ENCODE results near the gene XRCC4. TPM values are rescaled to one million over a fixed set of nuclear protein-coding genes. Genes with fewer than 3 reads are reported as not detected.
"Not testable (repeated sequence)": the region's sequence is repeated elsewhere in the genome, so short reads cannot be mapped to it uniquely, and the experiment has no call there.

The XRCC4 gene
- polyA plus RNA-seq, 2 donors = 2.7 to 5.1 TPM

DNA sequence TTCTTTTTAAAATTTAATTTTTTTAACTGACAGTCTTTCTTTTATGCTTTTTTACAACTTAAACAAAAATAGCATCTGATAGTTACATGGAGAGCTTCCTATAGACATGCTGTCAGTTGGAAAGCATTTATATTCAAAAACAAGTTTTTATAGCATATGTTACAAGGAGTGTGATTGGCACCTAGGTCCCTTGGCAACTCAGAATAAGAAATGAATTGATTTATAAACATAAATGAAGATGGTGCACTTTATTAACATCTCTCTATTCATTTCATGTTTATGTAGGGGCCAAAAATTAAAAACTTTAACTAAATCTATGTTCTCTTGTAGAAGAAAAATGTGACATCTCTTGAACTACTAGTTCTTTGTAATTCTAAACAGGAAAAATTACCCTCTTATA, 153.2 kb downstream of the XRCC4 start:
- Histone ChIP-seq H3K27me3 (ENCODE audit: control insufficient read depth in 1 of 2, insufficient read depth in 2 of 2, low read length in 2 of 2) (no peaks in the 10 kb centered on the region), H3K4me1 (ENCODE audit: control insufficient read depth in 2 of 2, insufficient read depth in 2 of 2, low read length in 1 of 2) (no peaks in the 10 kb centered on the region), H3K27ac (ENCODE audit: low read depth in 2 of 2, low read length in 1 of 2) (no peak overlapping the region), H3K4me3 (ENCODE audit: low read depth in 1 of 2, low read length in 2 of 2) (no peak overlapping the region), H3K9me3 (ENCODE audit: control insufficient read depth in 2 of 2, insufficient read depth in 1 of 2, low read depth in 1 of 2, low read length in 1 of 2) (no peaks in the 10 kb centered on the region), H3K36me3 (ENCODE audit: control insufficient read depth in 2 of 2, insufficient read depth in 2 of 2, low read length in 1 of 2) (no peaks in the 10 kb centered on the region)

DNA sequence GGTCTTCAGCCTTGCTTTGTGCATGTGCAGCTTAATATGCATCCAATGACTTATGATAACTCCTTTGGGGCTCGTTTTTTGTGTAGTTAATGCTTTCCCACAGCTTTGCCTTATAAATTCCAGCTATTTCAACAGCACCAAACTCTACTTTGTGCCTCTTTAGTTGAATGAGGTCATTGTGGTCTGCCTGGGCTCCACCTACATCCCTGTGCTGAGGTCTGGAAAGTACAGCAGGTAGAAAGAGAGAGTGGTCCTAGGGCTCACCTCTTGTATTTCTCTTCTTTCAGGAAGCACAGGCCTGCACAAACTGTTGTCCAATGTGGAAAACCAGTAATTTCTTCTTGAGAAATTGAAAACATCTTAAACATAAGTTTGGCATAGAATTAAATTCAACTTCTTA, 167.2 kb downstream of the XRCC4 start:
- Histone ChIP-seq H3K9me3 (ENCODE audit: control insufficient read depth in 2 of 2, insufficient read depth in 1 of 2, low read depth in 1 of 2, low read length in 1 of 2) (peaks cover 0 to 2% of the 10 kb centered on the region in 2 donors), H3K27me3 (ENCODE audit: control insufficient read depth in 1 of 2, insufficient read depth in 2 of 2, low read length in 2 of 2) (no peaks in the 10 kb centered on the region), H3K36me3 (ENCODE audit: control insufficient read depth in 2 of 2, insufficient read depth in 2 of 2, low read length in 1 of 2) (no peaks in the 10 kb centered on the region), H3K4me1 (ENCODE audit: control insufficient read depth in 2 of 2, insufficient read depth in 2 of 2, low read length in 1 of 2) (no peaks in the 10 kb centered on the region), H3K4me3 (ENCODE audit: low read depth in 1 of 2, low read length in 2 of 2) (no peak overlapping the region), H3K27ac (ENCODE audit: low read depth in 2 of 2, low read length in 1 of 2) (no peak overlapping the region)
- WGBS, 2 donors = 79 to 88% methylated on average over 1 of the region's 1 CpG

DNA sequence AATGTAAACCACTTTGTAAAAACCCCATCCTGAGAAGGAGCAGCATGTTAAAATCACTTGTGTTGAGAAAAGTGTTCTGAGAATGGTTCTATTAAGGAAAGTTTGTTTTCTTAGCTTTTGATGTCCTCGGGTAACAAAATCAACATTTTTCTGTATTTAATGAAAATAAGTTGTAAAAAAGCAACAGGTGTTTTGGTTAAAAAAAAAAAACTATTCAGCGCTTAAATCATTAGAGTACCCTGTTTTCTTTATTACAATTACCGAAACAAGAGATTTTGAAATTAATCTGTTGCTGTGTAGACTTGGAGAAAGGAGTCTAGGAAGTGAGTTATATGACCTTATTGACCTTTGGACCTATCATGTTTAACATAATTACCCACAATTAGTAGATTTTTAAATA, 167.7 kb downstream of the XRCC4 start:
- 92% methylated on average over 3 of the region's 3 CpGs for WGBS, 2 donors
- H3K27me3 ChIP-seq (ENCODE audit: control insufficient read depth in 1 of 2, insufficient read depth in 2 of 2, low read length in 2 of 2) = no peaks in the 10 kb centered on the region
- H3K9me3 ChIP-seq (ENCODE audit: control insufficient read depth in 2 of 2, insufficient read depth in 1 of 2, low read depth in 1 of 2, low read length in 1 of 2) = peaks cover 0 to 2% of the 10 kb centered on the region in 2 donors
- H3K4me3 ChIP-seq (ENCODE audit: low read depth in 1 of 2, low read length in 2 of 2) = no peak overlapping the region
- no peaks in the 10 kb centered on the region for H3K36me3 ChIP-seq (ENCODE audit: control insufficient read depth in 2 of 2, insufficient read depth in 2 of 2, low read length in 1 of 2)
- no peaks in the 10 kb centered on the region for H3K4me1 ChIP-seq (ENCODE audit: control insufficient read depth in 2 of 2, insufficient read depth in 2 of 2, low read length in 1 of 2)
- H3K27ac ChIP-seq (ENCODE audit: low read depth in 2 of 2, low read length in 1 of 2) = no peak overlapping the region

DNA sequence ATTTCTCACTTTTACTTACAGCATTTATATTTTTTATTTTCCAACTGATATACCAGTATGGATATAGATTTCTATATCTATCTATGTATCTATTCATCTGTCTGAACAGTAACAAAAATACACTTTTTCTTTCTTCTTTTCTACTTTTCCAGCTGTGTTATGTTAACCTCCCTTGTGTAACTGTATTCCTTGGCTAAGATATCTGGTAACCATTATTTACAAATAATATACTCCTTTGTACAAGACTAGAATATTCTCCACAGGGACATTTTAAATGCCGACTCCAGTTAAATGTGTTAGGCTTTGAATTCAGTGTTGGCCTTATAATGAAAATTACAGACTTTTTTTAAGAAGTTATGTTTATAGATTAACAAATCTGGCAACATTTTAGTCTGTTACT, 168.7 kb downstream of the XRCC4 start:
- Histone ChIP-seq H3K4me1 (ENCODE audit: control insufficient read depth in 2 of 2, insufficient read depth in 2 of 2, low read length in 1 of 2) (no peaks in the 10 kb centered on the region), H3K9me3 (ENCODE audit: control insufficient read depth in 2 of 2, insufficient read depth in 1 of 2, low read depth in 1 of 2, low read length in 1 of 2) (peaks cover 0 to 2% of the 10 kb centered on the region in 2 donors), H3K4me3 (ENCODE audit: low read depth in 1 of 2, low read length in 2 of 2) (no peak overlapping the region), H3K27me3 (ENCODE audit: control insufficient read depth in 1 of 2, insufficient read depth in 2 of 2, low read length in 2 of 2) (no peaks in the 10 kb centered on the region), H3K27ac (ENCODE audit: low read depth in 2 of 2, low read length in 1 of 2) (no peak overlapping the region), H3K36me3 (ENCODE audit: control insufficient read depth in 2 of 2, insufficient read depth in 2 of 2, low read length in 1 of 2) (no peaks in the 10 kb centered on the region)
- 74 to 78% methylated on average over 1 of the region's 1 CpG for WGBS, 2 donors

DNA sequence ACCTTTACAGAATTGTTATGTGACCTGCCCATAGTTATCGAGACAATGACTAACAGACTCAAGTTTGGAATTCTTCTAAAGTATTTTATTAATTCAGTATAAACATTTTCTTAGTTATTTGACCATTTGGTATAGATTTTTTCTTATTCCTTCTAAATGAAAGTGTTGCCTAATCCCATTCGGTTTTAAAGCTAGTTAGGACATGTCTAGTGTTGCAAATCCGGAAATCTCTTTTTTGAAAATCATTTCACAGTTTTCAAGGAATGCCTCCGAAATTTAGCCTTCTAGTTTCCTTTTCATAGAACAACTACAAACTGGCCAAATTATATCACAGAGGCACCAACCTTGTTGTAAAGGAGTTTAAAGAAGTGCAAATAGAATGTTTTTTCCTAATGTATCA, 171.8 kb downstream of the XRCC4 start:
- Histone ChIP-seq H3K27me3 (ENCODE audit: control insufficient read depth in 1 of 2, insufficient read depth in 2 of 2, low read length in 2 of 2) (no peaks in the 10 kb centered on the region), H3K36me3 (ENCODE audit: control insufficient read depth in 2 of 2, insufficient read depth in 2 of 2, low read length in 1 of 2) (no peaks in the 10 kb centered on the region), H3K4me3 (ENCODE audit: low read depth in 1 of 2, low read length in 2 of 2) (peak overlapping the region in 1 of 2 donors; percentile 2), H3K4me1 (ENCODE audit: control insufficient read depth in 2 of 2, insufficient read depth in 2 of 2, low read length in 1 of 2) (no peaks in the 10 kb centered on the region), H3K9me3 (ENCODE audit: control insufficient read depth in 2 of 2, insufficient read depth in 1 of 2, low read depth in 1 of 2, low read length in 1 of 2) (peaks cover 0 to 2% of the 10 kb centered on the region in 2 donors), H3K27ac (ENCODE audit: low read depth in 2 of 2, low read length in 1 of 2) (no peak overlapping the region)
- WGBS, 2 donors = 48 to 76% methylated on average over 4 of the region's 4 CpGs

DNA sequence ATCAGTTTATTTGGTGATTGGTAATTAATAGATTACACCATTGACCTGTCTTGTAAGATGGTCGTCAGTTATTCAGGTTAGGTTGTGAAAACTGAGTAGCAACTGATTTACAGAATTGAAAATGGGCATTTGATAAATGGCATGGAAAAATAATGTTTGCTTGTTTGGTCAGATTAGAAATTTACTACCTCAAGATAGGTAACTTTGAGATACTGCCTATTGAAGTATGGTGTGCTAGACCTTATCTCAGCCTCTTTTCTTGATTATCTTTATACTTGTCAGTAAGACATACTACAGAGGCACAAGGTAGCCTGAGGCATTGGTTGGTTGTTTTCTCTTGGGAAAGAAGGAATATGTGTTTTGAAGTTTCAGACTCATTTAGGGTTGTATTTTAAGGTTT, 174.5 kb downstream of the XRCC4 start:
- 75 to 93% methylated on average over 1 of the region's 1 CpG for WGBS, 2 donors
- H3K27ac ChIP-seq (ENCODE audit: low read depth in 2 of 2, low read length in 1 of 2) = no peak overlapping the region
- H3K4me1 ChIP-seq (ENCODE audit: control insufficient read depth in 2 of 2, insufficient read depth in 2 of 2, low read length in 1 of 2) = no peaks in the 10 kb centered on the region
- H3K27me3 ChIP-seq (ENCODE audit: control insufficient read depth in 1 of 2, insufficient read depth in 2 of 2, low read length in 2 of 2) = no peaks in the 10 kb centered on the region
- H3K9me3 ChIP-seq (ENCODE audit: control insufficient read depth in 2 of 2, insufficient read depth in 1 of 2, low read depth in 1 of 2, low read length in 1 of 2) = peaks cover 0 to 2% of the 10 kb centered on the region in 2 donors
- no peak overlapping the region for H3K4me3 ChIP-seq (ENCODE audit: low read depth in 1 of 2, low read length in 2 of 2)
- no peaks in the 10 kb centered on the region for H3K36me3 ChIP-seq (ENCODE audit: control insufficient read depth in 2 of 2, insufficient read depth in 2 of 2, low read length in 1 of 2)

DNA sequence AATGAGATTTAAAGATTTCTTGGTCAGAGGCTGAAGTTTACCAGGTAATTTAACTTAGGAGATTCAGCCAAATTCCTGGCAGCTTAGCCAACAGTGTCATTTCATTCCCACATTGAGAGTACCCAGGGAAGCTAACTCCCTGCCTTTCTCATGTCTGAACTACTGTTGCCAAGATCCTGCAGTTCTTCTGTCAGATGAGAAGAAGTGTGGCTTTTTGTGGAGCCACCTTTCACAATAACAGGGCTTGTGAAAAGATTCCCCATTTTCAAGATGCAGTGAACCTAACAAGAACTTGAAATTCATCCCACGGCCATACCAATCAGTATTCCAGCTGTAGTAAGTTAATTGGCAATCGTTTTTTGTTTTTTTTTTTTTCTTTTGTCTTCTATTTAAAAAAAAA, 176.4 kb downstream of the XRCC4 start:
- H3K9me3 ChIP-seq (ENCODE audit: control insufficient read depth in 2 of 2, insufficient read depth in 1 of 2, low read depth in 1 of 2, low read length in 1 of 2) = no peaks in the 10 kb centered on the region
- no peaks in the 10 kb centered on the region for H3K36me3 ChIP-seq (ENCODE audit: control insufficient read depth in 2 of 2, insufficient read depth in 2 of 2, low read length in 1 of 2)
- H3K4me1 ChIP-seq (ENCODE audit: control insufficient read depth in 2 of 2, insufficient read depth in 2 of 2, low read length in 1 of 2) = no peaks in the 10 kb centered on the region
- H3K27ac ChIP-seq (ENCODE audit: low read depth in 2 of 2, low read length in 1 of 2) = no peak overlapping the region
- 56 to 61% methylated on average over 2 of the region's 2 CpGs for WGBS, 2 donors
- no peak overlapping the region for H3K4me3 ChIP-seq (ENCODE audit: low read depth in 1 of 2, low read length in 2 of 2)
- H3K27me3 ChIP-seq (ENCODE audit: control insufficient read depth in 1 of 2, insufficient read depth in 2 of 2, low read length in 2 of 2) = no peaks in the 10 kb centered on the region

DNA sequence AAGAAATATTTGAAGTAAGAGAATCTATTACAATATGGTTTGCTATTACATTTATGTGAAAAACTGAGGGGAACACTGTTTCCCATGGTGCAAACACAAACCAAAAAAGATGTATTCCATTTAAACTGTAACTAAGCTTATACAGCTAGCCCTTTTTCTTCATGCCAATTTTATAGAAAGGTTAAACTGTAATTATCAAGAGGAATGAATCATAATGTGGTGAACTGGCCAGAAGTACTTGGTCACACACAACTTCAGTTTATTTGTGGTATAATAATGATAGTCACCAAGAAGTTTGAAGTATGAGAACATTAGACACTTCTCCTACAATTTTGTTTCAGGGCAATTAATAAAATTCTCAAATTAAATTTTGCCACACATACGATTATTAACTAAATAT, 177.9 kb downstream of the XRCC4 start:
- Histone ChIP-seq H3K4me3 (ENCODE audit: low read depth in 1 of 2, low read length in 2 of 2) (no peak overlapping the region), H3K27ac (ENCODE audit: low read depth in 2 of 2, low read length in 1 of 2) (no peak overlapping the region), H3K4me1 (ENCODE audit: control insufficient read depth in 2 of 2, insufficient read depth in 2 of 2, low read length in 1 of 2) (no peaks in the 10 kb centered on the region), H3K9me3 (ENCODE audit: control insufficient read depth in 2 of 2, insufficient read depth in 1 of 2, low read depth in 1 of 2, low read length in 1 of 2) (no peaks in the 10 kb centered on the region), H3K36me3 (ENCODE audit: control insufficient read depth in 2 of 2, insufficient read depth in 2 of 2, low read length in 1 of 2) (no peaks in the 10 kb centered on the region), H3K27me3 (ENCODE audit: control insufficient read depth in 1 of 2, insufficient read depth in 2 of 2, low read length in 2 of 2) (no peaks in the 10 kb centered on the region)
- 53 to 65% methylated on average over 1 of the region's 1 CpG for WGBS, 2 donors

DNA sequence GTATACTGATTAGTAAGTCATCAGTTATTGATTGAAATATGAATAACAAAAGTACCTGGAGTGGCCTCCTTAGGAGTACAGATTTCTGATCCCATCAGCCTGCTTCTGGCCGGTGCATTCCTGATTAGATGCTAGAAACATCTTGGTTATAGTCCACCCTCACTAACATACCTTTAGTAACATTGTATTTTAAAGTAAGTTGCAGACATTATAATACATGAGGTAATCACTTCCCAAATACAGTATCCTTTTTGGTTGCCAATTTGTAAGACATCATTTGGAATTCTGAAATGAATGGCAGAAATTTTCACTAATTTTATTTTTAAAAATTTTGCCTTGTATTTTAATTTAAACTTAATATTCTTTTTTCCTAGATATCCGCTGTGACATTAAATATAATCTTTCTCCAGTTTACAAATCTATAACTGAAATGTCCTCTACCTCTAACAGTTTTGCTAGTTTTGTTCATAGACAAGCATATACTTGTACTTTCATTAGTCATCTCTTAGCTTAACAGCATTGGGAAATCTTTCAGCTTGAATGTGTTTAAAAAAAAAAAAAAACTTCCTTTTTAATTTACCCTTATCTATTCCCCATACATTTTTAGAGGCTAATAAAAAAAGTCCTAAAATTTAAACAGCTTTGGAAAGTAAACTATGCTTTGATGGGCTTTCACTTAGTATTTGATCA, 178.9 kb downstream of the XRCC4 start:
- H3K4me1 ChIP-seq (ENCODE audit: control insufficient read depth in 2 of 2, insufficient read depth in 2 of 2, low read length in 1 of 2) = no peaks in the 10 kb centered on the region
- no peaks in the 10 kb centered on the region for H3K27me3 ChIP-seq (ENCODE audit: control insufficient read depth in 1 of 2, insufficient read depth in 2 of 2, low read length in 2 of 2)
- WGBS, 2 donors = 71 to 76% methylated on average over 2 of the region's 2 CpGs
- no peaks in the 10 kb centered on the region for H3K36me3 ChIP-seq (ENCODE audit: control insufficient read depth in 2 of 2, insufficient read depth in 2 of 2, low read length in 1 of 2)
- H3K27ac ChIP-seq (ENCODE audit: low read depth in 2 of 2, low read length in 1 of 2) = no peak overlapping the region
- no peak overlapping the region for H3K4me3 ChIP-seq (ENCODE audit: low read depth in 1 of 2, low read length in 2 of 2)
- no peaks in the 10 kb centered on the region for H3K9me3 ChIP-seq (ENCODE audit: control insufficient read depth in 2 of 2, insufficient read depth in 1 of 2, low read depth in 1 of 2, low read length in 1 of 2)

DNA sequence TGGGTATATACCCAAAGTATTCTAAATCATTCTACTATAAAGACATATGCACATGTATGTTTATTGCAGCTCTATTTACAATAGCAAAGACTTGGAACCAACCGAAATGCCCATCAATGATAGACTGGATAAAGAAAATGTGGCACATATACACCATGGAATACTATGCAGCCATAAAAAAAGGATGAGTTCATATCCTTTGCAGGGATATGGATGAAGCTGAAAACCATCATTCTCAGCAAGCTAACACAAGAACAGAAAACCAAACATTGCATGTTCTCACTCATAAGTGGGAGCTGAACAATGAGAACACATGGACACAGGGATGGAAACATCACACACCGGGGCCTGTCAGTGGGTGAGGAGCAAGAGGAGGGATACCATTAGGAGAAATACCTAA, 180.3 kb downstream of the XRCC4 start:
- H3K27me3 ChIP-seq (ENCODE audit: control insufficient read depth in 1 of 2, insufficient read depth in 2 of 2, low read length in 2 of 2); H3K4me1 ChIP-seq (ENCODE audit: control insufficient read depth in 2 of 2, insufficient read depth in 2 of 2, low read length in 1 of 2); H3K27ac ChIP-seq (ENCODE audit: low read depth in 2 of 2, low read length in 1 of 2); H3K36me3 ChIP-seq (ENCODE audit: control insufficient read depth in 2 of 2, insufficient read depth in 2 of 2, low read length in 1 of 2); H3K4me3 ChIP-seq (ENCODE audit: low read depth in 1 of 2, low read length in 2 of 2); H3K9me3 ChIP-seq (ENCODE audit: control insufficient read depth in 2 of 2, insufficient read depth in 1 of 2, low read depth in 1 of 2, low read length in 1 of 2): not testable (repeated sequence)
- WGBS, 2 donors = 97 to 100% methylated on average over 2 of the region's 2 CpGs
